ENCODE measurements around the gene BSDC1. TPM values are rescaled to one million over a fixed set of nuclear protein-coding genes. Genes with fewer than 3 reads are reported as not detected.

Gene BSDC1
- polyA plus RNA-seq, 1 experiment, result 45.3 TPM

DNA sequence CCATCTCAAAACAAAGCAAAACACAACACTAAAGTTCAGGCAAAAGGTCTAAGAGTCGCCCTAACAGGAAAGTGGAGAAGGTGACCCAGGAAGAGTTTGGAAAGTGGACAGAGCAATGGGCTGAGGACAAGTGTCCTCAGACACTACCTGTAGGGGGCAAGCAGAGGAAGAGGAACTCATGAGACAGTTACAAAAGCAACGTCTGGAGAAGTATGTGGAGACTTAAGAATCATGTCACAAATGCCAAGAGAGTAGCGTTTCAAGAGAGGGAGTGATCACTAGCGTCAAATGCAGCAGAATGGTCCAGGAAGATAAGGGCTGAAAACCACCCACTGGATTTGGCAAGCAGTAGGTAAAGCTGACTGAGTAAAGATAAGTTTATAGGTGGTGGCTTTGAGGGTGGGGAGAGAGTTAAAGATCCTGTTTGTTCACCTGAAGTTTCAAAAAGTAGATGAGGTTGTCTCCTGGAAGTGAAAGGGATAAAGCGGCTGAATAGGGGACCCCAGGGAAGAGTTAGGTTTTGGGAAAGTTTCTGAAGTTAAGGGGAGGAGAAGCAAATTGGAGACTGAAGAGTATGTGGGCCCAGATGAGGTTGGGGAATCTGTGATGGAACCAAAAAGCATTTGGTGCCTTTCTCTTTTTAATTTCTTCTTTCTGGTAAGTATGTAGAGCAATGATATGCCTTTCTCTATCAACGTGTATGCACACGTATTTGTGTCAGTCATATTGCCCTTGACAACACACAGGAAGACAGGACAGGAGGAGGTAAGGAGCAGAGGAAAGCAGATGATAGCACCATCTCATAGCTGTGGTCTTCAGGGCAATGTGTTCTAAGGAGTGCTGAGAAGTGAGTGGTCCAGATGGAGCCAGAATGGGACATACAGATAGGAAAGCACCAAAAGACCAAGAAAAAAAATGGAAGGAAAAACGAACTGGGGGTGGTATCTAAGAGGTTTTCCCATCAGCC, 3.1 kb downstream of the BSDC1 start:
- POLR2A ChIA-PET, result no interaction called here
- CTCF ChIA-PET, result interaction anchor here (1.1 kb wide), 1 partner anchor 9 kb away, joined by 3 read pairs; no protein-coding TSS in a partner anchor
- no peak for DNase-seq (ENCODE audit: low read depth, low spot score)
- H3K27ac ChIP-seq (ENCODE audit: low read depth, low read length), result no peak overlapping the region
- H3K4me3 ChIP-seq (ENCODE audit: low read depth, low read length), result no peak overlapping the region
- TF ChIP-seq, protein P1, sequence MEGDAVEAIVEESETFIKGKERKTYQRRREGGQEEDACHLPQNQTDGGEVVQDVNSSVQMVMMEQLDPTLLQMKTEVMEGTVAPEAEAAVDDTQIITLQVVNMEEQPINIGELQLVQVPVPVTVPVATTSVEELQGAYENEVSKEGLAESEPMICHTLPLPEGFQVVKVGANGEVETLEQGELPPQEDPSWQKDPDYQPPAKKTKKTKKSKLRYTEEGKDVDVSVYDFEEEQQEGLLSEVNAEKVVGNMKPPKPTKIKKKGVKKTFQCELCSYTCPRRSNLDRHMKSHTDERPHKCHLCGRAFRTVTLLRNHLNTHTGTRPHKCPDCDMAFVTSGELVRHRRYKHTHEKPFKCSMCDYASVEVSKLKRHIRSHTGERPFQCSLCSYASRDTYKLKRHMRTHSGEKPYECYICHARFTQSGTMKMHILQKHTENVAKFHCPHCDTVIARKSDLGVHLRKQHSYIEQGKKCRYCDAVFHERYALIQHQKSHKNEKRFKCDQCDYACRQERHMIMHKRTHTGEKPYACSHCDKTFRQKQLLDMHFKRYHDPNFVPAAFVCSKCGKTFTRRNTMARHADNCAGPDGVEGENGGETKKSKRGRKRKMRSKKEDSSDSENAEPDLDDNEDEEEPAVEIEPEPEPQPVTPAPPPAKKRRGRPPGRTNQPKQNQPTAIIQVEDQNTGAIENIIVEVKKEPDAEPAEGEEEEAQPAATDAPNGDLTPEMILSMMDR (IDR thresholded peaks at IDR 0.05; ENCODE audit: low read depth, low read length), result no peak
- H3K27me3 ChIP-seq (ENCODE audit: control insufficient read depth, insufficient read depth, low read length), result no peaks in the 10 kb centered on the region
- H3K9me3 ChIP-seq (ENCODE audit: control insufficient read depth, insufficient read depth, low read length), result no peaks in the 10 kb centered on the region; the same call in 1 of the 2 replicates

GRCh38 chr1:32388641-32389040, 5.6 kb downstream of the BSDC1 start:
- H3K4me3 ChIP-seq (ENCODE audit: low read depth, low read length), result no peak overlapping the region
- no peak overlapping the region for H3K27ac ChIP-seq (ENCODE audit: low read depth, low read length)
- no peaks in the 10 kb centered on the region for H3K9me3 ChIP-seq (ENCODE audit: control insufficient read depth, insufficient read depth, low read length)
- ChIA-PET CTCF (interaction anchor here (0.7 kb wide), 1 partner anchor 18 kb away, joined by 3 read pairs; no protein-coding TSS in a partner anchor), POLR2A (no interaction called here)
- TF ChIP-seq, protein P1 (IDR thresholded peaks at IDR 0.05; ENCODE audit: low read depth, low read length), result no peak
- no peaks in the 10 kb centered on the region for H3K27me3 ChIP-seq (ENCODE audit: control insufficient read depth, insufficient read depth, low read length)
- no peak for DNase-seq (ENCODE audit: low read depth, low spot score)

DNA sequence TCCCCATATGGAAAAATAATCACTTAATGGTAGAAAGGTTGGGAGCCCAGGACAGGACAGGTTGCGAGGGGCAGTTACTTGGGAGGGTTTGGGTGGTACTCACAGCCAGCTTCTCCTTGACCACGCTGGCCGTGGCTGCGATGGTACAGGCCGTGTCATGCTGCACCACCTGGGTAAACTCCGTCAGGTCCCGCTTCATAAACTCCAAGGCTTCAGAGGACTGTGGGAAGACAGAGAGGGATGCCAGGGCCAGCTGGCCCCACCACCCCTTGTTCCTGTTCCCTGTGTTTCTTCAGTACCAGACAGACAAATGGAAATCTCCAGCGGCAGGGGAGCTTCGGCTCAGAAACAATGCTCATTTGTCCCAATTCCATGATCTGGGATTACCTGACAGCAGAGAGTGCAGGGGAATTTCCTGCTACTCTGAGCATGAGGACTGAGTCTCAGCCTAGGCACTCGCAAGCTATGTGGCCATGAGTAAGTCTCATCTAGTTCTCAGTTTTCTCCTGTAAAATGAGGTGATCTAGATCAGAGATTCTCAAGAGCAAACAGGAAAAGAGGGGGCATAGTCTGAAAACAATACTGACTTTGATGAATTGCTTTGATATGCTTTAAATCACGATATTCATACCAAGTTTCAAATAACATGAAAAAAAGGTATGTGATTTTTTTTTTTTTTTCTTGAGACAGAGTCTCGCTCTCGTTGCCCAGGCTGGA, 7.4 kb downstream of the BSDC1 start:
- TF ChIP-seq, protein P1 (IDR thresholded peaks at IDR 0.05; ENCODE audit: low read depth, low read length), result no peak
- CTCF ChIA-PET, result no interaction called here
- no peaks in the 10 kb centered on the region for H3K9me3 ChIP-seq (ENCODE audit: control insufficient read depth, insufficient read depth, low read length)
- H3K27me3 ChIP-seq (ENCODE audit: control insufficient read depth, insufficient read depth, low read length), result no peaks in the 10 kb centered on the region
- no peak overlapping the region for H3K4me3 ChIP-seq (ENCODE audit: low read depth, low read length)
- no peak overlapping the region for H3K27ac ChIP-seq (ENCODE audit: low read depth, low read length)
- POLR2A ChIA-PET, result interaction anchor here (0.7 kb wide), 1 partner anchor 127 kb away, joined by 5 read pairs; no protein-coding TSS in a partner anchor
- DNase-seq (ENCODE audit: low read depth, low spot score), result no peak

GRCh38 chr1:32380057-32380456, 14.2 kb downstream of the BSDC1 start:
- POLR2A ChIA-PET, result interaction anchor here (0.6 to 1.0 kb wide), 2 partner anchors 15 to 167 kb away, joined by 3 to 6 read pairs; partner anchors contain the start of gene BSDC1
- H3K9me3 ChIP-seq (ENCODE audit: control insufficient read depth, insufficient read depth, low read length), result no peaks in the 10 kb centered on the region
- no peaks in the 10 kb centered on the region for H3K27me3 ChIP-seq (ENCODE audit: control insufficient read depth, insufficient read depth, low read length)
- CTCF ChIA-PET, result no interaction called here
- TF ChIP-seq, protein P1 (IDR thresholded peaks at IDR 0.05; ENCODE audit: low read depth, low read length), result no peak
- DNase-seq (ENCODE audit: low read depth, low spot score), result no peak
- no peak overlapping the region for H3K4me3 ChIP-seq (ENCODE audit: low read depth, low read length)
- H3K27ac ChIP-seq (ENCODE audit: low read depth, low read length), result no peak overlapping the region

All from AG04450 (cell line).